ENCODE results near the gene STK24. TPM values are rescaled to one million over a fixed set of nuclear protein-coding genes. Genes with fewer than 3 reads are reported as not detected.
"Not testable (repeated sequence)": the region's sequence is repeated elsewhere in the genome, so short reads cannot be mapped to it uniquely, and the experiment has no call there.

STK24 gene
- total RNA-seq, 2 experiments from 2014 or later: 140 to 151 TPM

DNA sequence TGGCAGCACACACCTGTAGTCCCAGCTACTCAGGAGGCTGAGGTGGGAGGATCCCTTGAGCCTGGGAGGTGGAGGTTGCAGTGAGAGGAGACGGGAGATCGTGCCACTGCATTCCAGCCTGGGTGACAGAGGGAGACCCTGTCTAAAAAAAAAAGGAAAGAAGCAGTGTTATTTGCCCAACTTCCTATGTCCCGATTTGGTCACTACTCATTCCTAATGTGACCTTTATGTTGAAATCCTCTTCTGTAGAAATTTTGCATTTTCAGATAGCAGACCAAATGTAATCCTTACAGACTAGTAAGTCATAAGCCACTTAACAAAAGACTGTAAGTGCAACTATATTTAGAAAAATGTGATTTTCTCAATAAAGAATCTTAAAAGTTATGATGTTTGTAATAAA is 18.2 kb upstream of the STK24 start:
- H3K36me3 Mint-ChIP-seq (ENCODE audit: low read depth): no peaks in the 10 kb centered on the region
- H3K27ac Mint-ChIP-seq: no peak overlapping the region
- no peaks in the 10 kb centered on the region for H3K9me3 Mint-ChIP-seq (ENCODE audit: insufficient read depth)
- peaks cover 5% of the 10 kb centered on the region for H3K27me3 Mint-ChIP-seq (ENCODE audit: low read depth)
- ChIA-PET CTCF (interaction anchor here (1.2 kb wide), 1 partner anchor 58 kb away, joined by 3 read pairs; no protein-coding TSS in a partner anchor), POLR2A (no interaction called here)
- no peak overlapping the region for H3K4me3 Mint-ChIP-seq
- ATAC-seq (no peak), DNase-seq (no peak)
- H3K4me1 Mint-ChIP-seq (ENCODE audit: low read depth): peaks cover 9% of the 10 kb centered on the region

DNA sequence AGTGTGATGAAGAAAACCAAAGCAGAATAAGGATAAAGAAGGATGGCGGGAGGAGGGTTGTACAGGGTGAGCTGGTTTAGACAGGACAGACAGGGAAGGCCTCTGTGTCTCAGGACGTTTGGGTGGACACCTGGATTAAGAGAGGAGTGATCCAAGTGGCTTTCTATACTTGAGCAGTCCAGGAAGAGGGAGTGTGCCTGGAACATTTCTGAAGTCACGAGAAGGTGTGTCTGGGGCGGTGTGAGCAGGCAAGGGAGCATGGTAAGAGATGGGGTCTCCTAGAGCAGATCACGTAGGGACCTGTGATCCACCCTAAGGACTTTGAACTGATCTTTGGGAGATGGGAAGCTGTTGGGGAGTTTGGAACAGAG is 15.4 kb upstream of the STK24 start:
- Mint-ChIP-seq H3K4me1 (ENCODE audit: low read depth) (peaks cover 9% of the 10 kb centered on the region), H3K27me3 (ENCODE audit: low read depth) (peaks cover 4% of the 10 kb centered on the region), H3K27ac (no peak overlapping the region), H3K9me3 (ENCODE audit: insufficient read depth) (no peaks in the 10 kb centered on the region), H3K4me3 (no peak overlapping the region), H3K36me3 (ENCODE audit: low read depth) (no peaks in the 10 kb centered on the region)
- CTCF ChIA-PET: interaction anchor here (1.3 kb wide), 1 partner anchor 87 kb away, joined by 3 read pairs; no protein-coding TSS in a partner anchor
- DNase-seq (no peak), ATAC-seq (no peak)
- POLR2A ChIA-PET: no interaction called here

DNA sequence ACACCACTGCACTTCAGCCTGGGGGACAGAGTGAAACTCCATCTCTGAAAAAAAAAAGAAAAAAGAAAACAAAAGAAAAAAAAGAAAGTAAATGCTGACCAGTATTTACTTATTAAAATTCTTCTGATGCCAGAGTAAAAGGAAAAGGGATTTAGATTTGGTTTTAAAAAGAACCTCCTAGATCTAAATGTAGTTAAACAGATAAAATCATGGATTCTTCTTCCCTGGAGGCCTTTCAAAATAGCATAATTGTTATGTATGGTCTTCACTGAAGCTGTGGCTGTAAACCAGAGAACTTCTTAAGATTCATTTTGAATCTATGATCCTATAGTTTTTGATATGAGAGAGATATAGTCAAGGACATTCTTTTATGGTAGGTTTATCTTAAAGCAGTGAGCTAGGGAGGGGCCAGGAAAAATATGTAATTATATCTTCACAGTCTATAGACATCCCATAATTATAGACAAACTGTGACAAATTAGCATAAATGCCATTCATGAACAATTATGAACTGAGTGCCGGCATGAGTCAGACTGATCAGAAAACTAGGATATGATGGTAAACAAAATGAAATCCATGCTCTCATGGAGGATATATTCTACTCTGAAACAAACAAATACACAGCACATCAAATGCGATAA is 14.9 kb upstream of the STK24 start:
- Mint-ChIP-seq H3K9me3 (ENCODE audit: insufficient read depth) (no peaks in the 10 kb centered on the region), H3K4me1 (ENCODE audit: low read depth) (peaks cover 6% of the 10 kb centered on the region), H3K36me3 (ENCODE audit: low read depth) (no peaks in the 10 kb centered on the region), H3K27me3 (ENCODE audit: low read depth) (peaks cover 4% of the 10 kb centered on the region), H3K4me3 (no peak overlapping the region), H3K27ac (no peak overlapping the region)
- ChIA-PET CTCF (interaction anchor here (1.3 kb wide), 1 partner anchor 86 kb away, joined by 3 read pairs; no protein-coding TSS in a partner anchor), POLR2A (interaction anchor here (0.7 kb wide), 1 partner anchor 16 kb away, joined by 3 read pairs; no protein-coding TSS in a partner anchor)
- ATAC-seq (no peak), DNase-seq (no peak)

DNA sequence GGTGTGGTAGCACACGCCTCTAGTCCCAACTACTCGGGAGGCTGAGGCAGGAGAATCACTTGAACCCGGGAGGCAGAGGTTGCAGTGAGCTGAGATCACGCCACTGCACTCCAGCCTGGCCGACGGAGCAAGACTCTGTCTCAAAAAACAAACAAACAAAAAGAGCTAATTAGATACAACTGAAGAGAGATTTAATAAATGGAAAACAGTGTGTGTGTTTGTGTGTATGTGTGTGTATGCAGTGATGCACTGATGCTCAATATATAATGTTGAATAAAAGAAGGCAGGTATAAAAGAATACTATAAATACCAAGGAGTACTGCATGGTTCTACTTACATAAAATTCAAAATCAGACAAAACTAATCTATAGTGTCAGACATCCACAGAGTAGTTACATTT is 13.6 kb upstream of the STK24 start:
- H3K4me1 Mint-ChIP-seq (ENCODE audit: low read depth); H3K36me3 Mint-ChIP-seq (ENCODE audit: low read depth); CTCF ChIA-PET; DNase-seq; H3K27ac Mint-ChIP-seq; H3K9me3 Mint-ChIP-seq (ENCODE audit: insufficient read depth); ATAC-seq; H3K27me3 Mint-ChIP-seq (ENCODE audit: low read depth); H3K4me3 Mint-ChIP-seq: not testable (repeated sequence)
- POLR2A ChIA-PET: interaction anchor here (0.9 kb wide), 1 partner anchor 13 kb away, joined by 4 read pairs; no protein-coding TSS in a partner anchor

- H3K36me3 Mint-ChIP-seq (ENCODE audit: low read depth); POLR2A ChIA-PET; ATAC-seq; DNase-seq; H3K9me3 Mint-ChIP-seq (ENCODE audit: insufficient read depth); H3K27ac Mint-ChIP-seq; H3K27me3 Mint-ChIP-seq (ENCODE audit: low read depth); H3K4me3 Mint-ChIP-seq; H3K4me1 Mint-ChIP-seq (ENCODE audit: low read depth): not testable (repeated sequence)
- CTCF ChIA-PET: interaction anchor here (0.7 to 1.2 kb wide), 3 partner anchors 18 to 144 kb away, joined by 3 to 4 read pairs (median 3); no protein-coding TSS in a partner anchor
These were observed 12.6 kb upstream of the STK24 start for GRCh38 chr13:98589516-98589915.

- H3K36me3 Mint-ChIP-seq (ENCODE audit: low read depth): no peaks in the 10 kb centered on the region
- no peak overlapping the region for H3K27ac Mint-ChIP-seq
- H3K4me3 Mint-ChIP-seq: no peak overlapping the region
- ChIA-PET CTCF (interaction anchor here (1.2 kb wide), 1 partner anchor 141 kb away, joined by 4 read pairs; no protein-coding TSS in a partner anchor), POLR2A (interaction anchor here (0.6 kb wide), 1 partner anchor 41 kb away, joined by 4 read pairs; no protein-coding TSS in a partner anchor)
- peaks cover 4% of the 10 kb centered on the region for H3K27me3 Mint-ChIP-seq (ENCODE audit: low read depth)
- no peak for DNase-seq
- ATAC-seq: no peak
- H3K9me3 Mint-ChIP-seq (ENCODE audit: insufficient read depth): no peaks in the 10 kb centered on the region
- H3K4me1 Mint-ChIP-seq (ENCODE audit: low read depth): peaks cover 5% of the 10 kb centered on the region
These were observed 9.8 kb upstream of the STK24 start for GRCh38 chr13:98586400-98587345.

DNA sequence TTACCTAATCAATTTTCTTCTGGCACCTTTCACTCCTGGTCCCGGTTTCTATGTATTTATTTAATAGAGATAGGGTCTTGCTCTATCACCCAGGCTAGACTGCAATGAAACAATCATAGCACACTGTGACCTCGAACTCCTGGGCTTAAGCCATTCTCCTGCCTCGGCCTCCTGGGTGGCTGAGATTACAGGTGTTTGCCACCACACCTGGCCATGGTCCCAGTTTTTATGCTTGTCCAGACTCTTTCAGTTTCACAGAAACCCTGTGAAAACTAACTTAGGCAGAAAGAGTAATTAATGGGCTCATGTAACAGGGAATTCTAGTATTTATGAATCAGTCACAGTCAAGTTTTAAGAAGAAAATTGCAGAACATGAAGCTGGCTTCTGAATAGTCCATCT is 9.0 kb upstream of the STK24 start:
- Mint-ChIP-seq H3K27me3 (ENCODE audit: low read depth) (peaks cover 4% of the 10 kb centered on the region), H3K27ac (no peak overlapping the region), H3K36me3 (ENCODE audit: low read depth) (no peaks in the 10 kb centered on the region), H3K4me1 (ENCODE audit: low read depth) (peaks cover 9% of the 10 kb centered on the region), H3K9me3 (ENCODE audit: insufficient read depth) (no peaks in the 10 kb centered on the region), H3K4me3 (no peak overlapping the region)
- DNase-seq (peak; percentile 4), ATAC-seq (no peak)
- POLR2A ChIA-PET: interaction anchor here (0.6 kb wide), 1 partner anchor 40 kb away, joined by 4 read pairs; no protein-coding TSS in a partner anchor
- CTCF ChIA-PET: no interaction called here

DNA sequence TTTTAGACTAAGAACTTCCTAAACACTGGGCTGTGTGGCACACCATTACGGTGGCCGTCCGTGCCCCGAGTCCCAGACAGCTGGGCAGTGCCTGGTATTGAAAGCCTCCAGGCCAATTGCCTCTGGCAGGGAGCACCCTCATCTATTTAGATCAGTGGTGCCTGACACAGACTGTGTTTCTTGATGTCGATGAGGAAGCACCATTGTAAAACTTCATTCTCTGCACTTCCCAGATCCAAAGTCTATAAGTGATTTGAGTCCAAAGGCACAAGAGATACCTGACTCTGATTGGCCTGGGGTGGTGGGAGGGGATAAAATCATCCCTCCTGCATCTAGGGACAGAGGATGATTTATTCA is 8.5 kb upstream of the STK24 start:
- Mint-ChIP-seq H3K27me3 (ENCODE audit: low read depth) (peaks cover 4% of the 10 kb centered on the region), H3K36me3 (ENCODE audit: low read depth) (no peaks in the 10 kb centered on the region), H3K27ac (no peak overlapping the region), H3K4me1 (ENCODE audit: low read depth) (peaks cover 9% of the 10 kb centered on the region), H3K9me3 (ENCODE audit: insufficient read depth) (no peaks in the 10 kb centered on the region), H3K4me3 (no peak overlapping the region)
- ATAC-seq (no peak), DNase-seq (peak; percentile 9)
- POLR2A ChIA-PET: no interaction called here
- CTCF ChIA-PET: no interaction called here

DNA sequence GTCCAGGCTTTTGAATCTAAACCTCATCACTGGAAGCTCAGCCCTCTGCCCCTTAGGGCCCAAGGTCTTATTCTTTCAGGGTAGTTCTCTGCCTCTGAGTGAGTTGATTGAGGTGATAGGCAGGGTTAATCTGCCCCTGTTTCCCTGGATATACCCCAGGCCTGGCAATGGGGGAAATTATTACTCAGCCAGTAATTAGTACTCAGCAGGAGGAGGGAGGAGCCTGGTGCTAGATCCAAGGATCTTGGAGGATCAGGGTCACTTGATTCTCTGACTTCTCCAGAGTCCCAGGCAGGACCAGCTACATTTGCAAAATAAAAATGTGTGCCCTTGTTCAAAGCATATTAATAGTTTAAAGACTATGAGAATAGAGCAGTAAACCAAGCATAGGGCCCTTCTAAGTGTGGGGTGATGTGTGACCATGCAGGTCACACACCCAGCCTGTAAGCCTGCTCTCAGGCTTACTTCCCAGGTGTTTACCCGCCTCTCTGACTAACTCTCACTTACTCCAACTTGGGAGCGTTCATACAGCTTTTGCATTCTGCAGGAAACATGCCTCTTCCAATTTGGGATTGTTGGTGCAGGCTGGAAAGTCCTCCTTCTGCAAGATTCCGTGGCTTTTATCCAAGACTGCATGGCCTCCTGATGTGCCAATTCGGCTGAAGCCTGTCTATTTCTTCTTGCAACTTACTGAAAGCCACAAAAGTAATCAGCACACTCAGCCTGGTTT is 7.9 kb upstream of the STK24 start:
- ChIA-PET CTCF (no interaction called here), POLR2A (no interaction called here)
- no peaks in the 10 kb centered on the region for H3K36me3 Mint-ChIP-seq (ENCODE audit: low read depth)
- no peak overlapping the region for H3K27ac Mint-ChIP-seq
- no peaks in the 10 kb centered on the region for H3K9me3 Mint-ChIP-seq (ENCODE audit: insufficient read depth)
- DNase-seq: no peak
- H3K4me3 Mint-ChIP-seq: no peak overlapping the region
- ATAC-seq: no peak
- peaks cover 4% of the 10 kb centered on the region for H3K27me3 Mint-ChIP-seq (ENCODE audit: low read depth)
- peaks cover 9% of the 10 kb centered on the region for H3K4me1 Mint-ChIP-seq (ENCODE audit: low read depth)

DNA sequence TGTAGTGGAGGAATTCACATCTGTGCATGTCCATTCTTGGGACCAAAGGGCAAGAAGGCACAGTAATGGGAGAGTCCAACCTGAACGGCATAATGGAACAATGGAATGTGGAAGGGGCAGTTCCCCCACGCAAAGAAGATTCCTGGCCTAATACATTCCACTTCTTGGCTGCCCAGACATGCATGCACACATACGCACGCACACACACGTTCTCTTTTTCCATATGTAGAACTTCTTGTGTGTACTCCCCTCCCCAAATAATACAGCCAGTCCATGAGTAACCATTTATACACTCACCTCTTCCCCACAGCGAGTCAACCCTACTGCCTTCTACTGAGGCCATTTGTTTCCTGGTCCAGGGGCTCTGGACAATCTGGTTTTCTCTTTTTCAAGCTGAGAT is 6.0 kb upstream of the STK24 start:
- CTCF ChIA-PET: interaction anchor here (0.9 to 1.0 kb wide), 2 partner anchors 11 to 26 kb away, joined by 3 to 4 read pairs; no protein-coding TSS in a partner anchor
- POLR2A ChIA-PET: interaction anchor here (1.4 kb wide), 1 partner anchor 10 kb away, joined by 3 read pairs; no protein-coding TSS in a partner anchor
- no peak overlapping the region for H3K27ac Mint-ChIP-seq
- no peaks in the 10 kb centered on the region for H3K27me3 Mint-ChIP-seq (ENCODE audit: low read depth)
- ATAC-seq (no peak), DNase-seq (no peak)
- H3K4me3 Mint-ChIP-seq: no peak overlapping the region
- peaks cover 11% of the 10 kb centered on the region for H3K4me1 Mint-ChIP-seq (ENCODE audit: low read depth)
- no peaks in the 10 kb centered on the region for H3K36me3 Mint-ChIP-seq (ENCODE audit: low read depth)
- H3K9me3 Mint-ChIP-seq (ENCODE audit: insufficient read depth): no peaks in the 10 kb centered on the region

- Mint-ChIP-seq H3K27me3 (ENCODE audit: low read depth) (no peaks in the 10 kb centered on the region), H3K27ac (no peak overlapping the region), H3K36me3 (ENCODE audit: low read depth) (no peaks in the 10 kb centered on the region), H3K9me3 (ENCODE audit: insufficient read depth) (no peaks in the 10 kb centered on the region), H3K4me3 (no peak overlapping the region), H3K4me1 (ENCODE audit: low read depth) (peaks cover 15% of the 10 kb centered on the region)
- DNase-seq (no peak), ATAC-seq (no peak)
- CTCF ChIA-PET: interaction anchor here (0.6 to 1.0 kb wide), 4 partner anchors 10 to 137 kb away, joined by 3 to 4 read pairs (median 4); no protein-coding TSS in a partner anchor
- POLR2A ChIA-PET: interaction anchor here (0.9 to 1.4 kb wide), 2 partner anchors 10 to 75 kb away, joined by 3 read pairs; no protein-coding TSS in a partner anchor
These were observed 5.2 kb upstream of the STK24 start for GRCh38 chr13:98581971-98582702.

Data from activated CD8-positive, alpha-beta T cell treated with anti-CD3 and anti-CD28 coated beads, Interleukin-2, amount 10 ng/mL, durations not matched to agents 7 days and 5 days (primary cell).